ENCODE data around the gene CALML4.
"Not testable (repeated sequence)": the region's sequence is repeated elsewhere in the genome, so short reads cannot be mapped to it uniquely, and the experiment has no call there.

Gene CALML4

DNA sequence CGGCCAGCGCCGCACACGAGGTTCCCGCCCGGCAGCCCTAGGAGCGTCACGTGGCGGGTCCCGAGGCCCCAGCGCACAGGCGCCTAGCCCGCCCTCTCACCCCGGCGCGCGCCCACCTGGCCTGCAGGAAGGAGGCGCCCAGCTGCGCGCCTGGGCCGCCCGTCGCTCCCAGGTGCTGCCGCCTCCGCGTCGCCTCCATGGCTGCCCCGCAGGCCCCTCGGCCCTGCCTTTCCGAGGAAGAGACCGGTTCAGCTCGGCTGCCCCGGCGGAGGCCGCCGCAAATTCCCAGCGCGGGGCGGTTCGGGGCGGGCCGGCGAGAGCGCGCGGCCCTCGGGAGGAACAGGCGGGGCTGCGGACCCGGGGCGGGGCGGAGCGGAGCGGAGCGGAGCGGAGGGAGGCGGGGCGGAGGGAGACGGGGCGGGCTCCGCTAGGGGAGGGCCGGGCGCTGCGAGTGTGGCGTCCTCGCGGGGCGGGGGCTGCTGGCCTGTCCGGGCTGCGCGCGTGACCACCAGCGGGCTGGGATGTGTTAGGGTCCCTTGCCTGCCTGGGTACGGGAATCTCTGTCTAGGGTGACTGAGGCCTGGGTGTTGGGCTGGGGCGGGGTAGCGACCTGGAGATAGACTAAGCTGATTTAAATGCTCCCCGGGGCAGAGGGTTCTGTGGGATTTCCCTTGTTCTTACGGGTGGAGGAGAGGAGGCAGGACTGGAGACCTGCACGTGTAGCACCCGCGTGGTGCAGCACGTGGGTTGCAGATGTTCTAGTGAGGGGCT lies 24.4 kb upstream of the CALML4 start, which contains the start of gene CLN6:
Gene CLN6, minus strand, starts transcription at position 343 of the 771 bp plus-strand sequence. Its CDS starts 144 bp downstream, at position 199.
- no peak for TF ChIP-seq CTCF (IDR thresholded peaks at IDR 0.05; ENCODE audit: borderline replicate concordance, insufficient read depth, low read depth, low read length)
- H3K4me3 ChIP-seq (ENCODE audit: low read depth, low read length) = peak within 1 kb of the TSS; percentile 90

DNA sequence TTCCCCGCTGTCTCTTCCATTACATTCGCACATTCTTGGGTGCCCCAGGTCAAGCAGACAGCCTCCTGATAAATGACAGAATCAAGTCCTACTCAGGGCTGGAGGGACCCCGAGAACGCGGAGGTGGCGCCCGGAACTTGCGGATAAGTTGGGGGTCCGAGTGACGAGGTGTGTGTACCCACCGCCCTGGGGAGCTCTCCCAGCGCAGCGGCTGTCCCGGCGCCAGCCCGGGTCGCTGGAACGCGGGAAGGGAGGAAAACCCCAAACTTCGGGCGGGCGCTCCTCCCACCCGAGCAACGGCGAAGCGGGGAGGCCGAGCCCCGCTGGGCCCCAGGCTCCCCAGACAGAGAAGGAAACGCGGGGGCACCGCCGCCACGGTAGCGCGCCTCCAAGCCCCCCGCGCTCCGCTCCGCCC lies 23.8 kb upstream of the CALML4 start:
- no peak for TF ChIP-seq CTCF (IDR thresholded peaks at IDR 0.05; ENCODE audit: borderline replicate concordance, insufficient read depth, low read depth, low read length)
- H3K4me3 ChIP-seq (ENCODE audit: low read depth, low read length) = peak overlapping the region; percentile 90

- no peak for TF ChIP-seq CTCF (IDR thresholded peaks at IDR 0.05; ENCODE audit: borderline replicate concordance, insufficient read depth, low read depth, low read length)
- H3K4me3 ChIP-seq (ENCODE audit: low read depth, low read length) = peak overlapping the region; percentile 90
These were observed 23.2 kb upstream of the CALML4 start for GRCh38 chr15:68228143-68228970.

- peak overlapping the region; percentile 90 for H3K4me3 ChIP-seq (ENCODE audit: low read depth, low read length)
- no peak for TF ChIP-seq CTCF (IDR thresholded peaks at IDR 0.05; ENCODE audit: borderline replicate concordance, insufficient read depth, low read depth, low read length)
These were observed 22.6 kb upstream of the CALML4 start for GRCh38 chr15:68227643-68228142.

DNA sequence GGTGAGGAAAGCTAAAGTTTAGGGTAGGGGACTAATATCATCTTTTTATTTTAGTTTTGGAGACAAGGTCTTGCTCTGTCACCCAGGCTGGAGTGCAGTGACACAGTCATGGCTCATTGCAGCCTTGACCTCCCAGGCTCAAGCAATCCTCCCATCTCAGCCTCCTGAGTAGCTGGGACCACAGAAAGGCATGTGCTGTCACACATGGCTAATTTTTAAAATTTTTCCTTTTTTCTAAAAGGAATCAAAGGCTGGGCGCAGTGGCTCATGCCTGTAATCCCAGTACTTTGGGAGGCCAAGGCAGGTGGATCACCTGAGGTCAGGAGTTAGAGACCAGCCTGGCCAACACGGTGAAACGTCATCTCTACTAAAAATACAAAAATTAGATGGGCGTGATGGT lies 20.3 kb upstream of the CALML4 start:
- H3K4me3 ChIP-seq (ENCODE audit: low read depth, low read length) = not testable (repeated sequence)

DNA sequence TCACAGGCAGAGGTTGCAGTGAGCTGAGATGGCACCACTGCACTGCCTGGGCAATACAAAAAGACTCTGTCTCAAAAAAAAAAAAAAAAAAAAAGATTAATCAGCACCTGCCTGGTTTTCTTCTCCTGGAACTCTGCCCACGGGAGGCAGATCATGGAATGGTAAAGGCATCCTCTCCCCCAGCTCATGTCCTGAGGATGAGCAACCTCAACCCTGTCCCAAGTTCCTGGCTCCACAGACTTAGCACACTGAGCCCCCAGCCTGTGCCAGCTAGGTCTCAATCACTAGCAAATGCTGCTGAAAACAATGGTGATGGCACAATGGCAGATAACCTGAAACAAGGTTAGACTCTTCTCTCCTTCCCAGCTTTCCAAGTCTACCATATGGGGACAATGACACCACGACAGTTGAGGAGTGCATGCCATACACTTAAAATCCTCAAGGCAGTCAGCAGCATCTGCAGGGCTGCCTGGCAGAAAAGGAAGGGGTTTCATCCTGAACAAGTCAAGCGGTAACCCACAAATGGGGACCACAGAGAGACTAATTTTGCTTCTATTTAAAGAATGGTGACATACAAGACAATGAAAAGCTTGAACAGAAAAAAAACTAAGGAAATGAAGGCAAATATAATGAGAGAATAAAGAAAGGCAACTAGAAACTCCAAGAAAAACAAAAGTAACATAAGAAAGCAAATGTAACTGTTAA lies 19.6 kb upstream of the CALML4 start:
- H3K4me3 ChIP-seq (ENCODE audit: low read depth, low read length) = no peak overlapping the region

More for the DNA sequence above, 19.6 kb upstream of the CALML4 start:
- no peak for TF ChIP-seq CTCF (IDR thresholded peaks at IDR 0.05; ENCODE audit: borderline replicate concordance, insufficient read depth, low read depth, low read length)
